Panc1 (cell line): ENCODE measurements around the gene PTX4. TPM values are rescaled to one million over a fixed set of nuclear protein-coding genes. Genes with fewer than 3 reads are reported as not detected.

ENCODE experiments used
- ATAC-seq: fragments of 200-7000 bp; cut with Tn5 transposase; 2 replicates; pipeline ENCODE4 v1.9.1; 2020; ENCODE audit warnings: mild to moderate bottlenecking, moderate library complexity
- BruUV-seq: library from RNA; stranded (reverse); fragments of 400-500 nt; replicated peaks from 2 replicates; lab custom pipeline; 2021; lab: Mats Ljungman, UMichigan
- CTCF ChIA-PET: fragments of 300-600 bp; sonication (Branson Sonifier 250); formaldehyde crosslinking; loops from one replicate; lab custom pipeline; 2022; ENCODE audit warnings: antibody characterized with exemption; lab: Charles Lee
- POLR2A ChIA-PET: fragments of 300-600 bp; sonication (Branson Sonifier 250); formaldehyde crosslinking; loops from one replicate; lab custom pipeline; 2022; ENCODE audit warnings: antibody characterized with exemption; lab: Charles Lee
- DNase-seq: peaks from one replicate; pipeline ENCODE4 v3.0.0-alpha.2; 2010; ENCODE audit warnings: low read depth, low spot score
- H3K27ac ChIP-seq: 2 replicates; pipeline ENCODE4 v1.5.1; 2011; ENCODE audit warnings: mild to moderate bottlenecking, low read length, inconsistent platforms
- H3K27me3 ChIP-seq: fragments of 200-500 bp; sonication (Bioruptor generic); 2 replicates; pipeline ENCODE4 v1.6.0; 2014; ENCODE audit warnings: low read length, inconsistent platforms; ENCODE audit not compliant: control insufficient read depth, insufficient read depth
- H3K36me3 ChIP-seq: fragments of 200-500 bp; sonication (Bioruptor generic); 2 replicates; pipeline ENCODE4 v1.5.1; 2014; ENCODE audit warnings: inconsistent platforms, mild to moderate bottlenecking, low read length, moderate library complexity; ENCODE audit not compliant: control insufficient read depth, insufficient read depth
- H3K4me1 ChIP-seq: 2 replicates; pipeline ENCODE4 v1.5.1; 2011; ENCODE audit warnings: inconsistent platforms, mild to moderate bottlenecking, low read length, moderate library complexity; ENCODE audit not compliant: control insufficient read depth, insufficient read depth
- H3K4me3 ChIP-seq, 2 experiments: 2 replicates each; pipeline ENCODE4 v1.5.1; 2011 to 2012; ENCODE audit warnings: low read depth in 2 of 2, low read length in 2 of 2, mild to moderate bottlenecking in 2 of 2, inconsistent platforms in 1 of 2, moderate library complexity in 1 of 2
- H3K9me3 ChIP-seq: fragments of 200-500 bp; sonication (Bioruptor generic); 2 replicates; pipeline ENCODE4 v1.5.1; 2014; ENCODE audit warnings: low read depth, mild to moderate bottlenecking, inconsistent platforms, low read length, moderate library complexity; ENCODE audit not compliant: control insufficient read depth, insufficient read depth
- POLR2AphosphoS5 ChIP-seq: IDR thresholded peaks from 2 replicates; pipeline ENCODE4 v1.6.1; 2012; ENCODE audit warnings: mild to moderate bottlenecking, low read depth, low read length, moderate library complexity
- SIN3A ChIP-seq: IDR thresholded peaks from 2 replicates; pipeline ENCODE4 v1.6.1; 2012; ENCODE audit warnings: low read depth, mild to moderate bottlenecking, low read length, moderate library complexity, borderline replicate concordance; ENCODE audit not compliant: insufficient read depth
- TCF7L2 ChIP-seq: IDR thresholded peaks from 2 replicates; pipeline ENCODE4 v1.6.1; 2011; ENCODE audit warnings: mild to moderate bottlenecking, low read depth, low read length, inconsistent platforms
- in situ Hi-C: cut with HindIII; loops from 2 replicates; pipeline ENCODE4 v1.10.0; 2016; ENCODE audit warnings: low sequenced_read_pairs, low pct_unique_long_range_greater_than_20kb
- intact Hi-C: fragments of 100-400 bp; cut with micrococcal nuclease; formaldehyde crosslinking; loops from one replicate; pipeline ENCODE4 v1.10.0; 2022; ENCODE audit not compliant: unreplicated experiment
- total RNA-seq: library from RNA; stranded (reverse); gene quantifications from one replicate; pipeline ENCODE4 v1.2.1, GENCODE V29; 2021; ENCODE audit not compliant: unreplicated experiment
- TF ChIP-seq, protein P1 (sequence below), 2 experiments: IDR thresholded peaks; 2 replicates each; pipeline ENCODE4 v1.6.1; 2011 to 2012; ENCODE audit warnings: low read depth in 2 of 2, control low read depth in 1 of 2, low read length in 1 of 2, mild to moderate bottlenecking in 1 of 2, moderate library complexity in 1 of 2; ENCODE audit not compliant: insufficient read depth in 1 of 2
- TF ChIP-seq, protein P2 (sequence below): fragments of 450-650 bp; IDR thresholded peaks from 2 replicates; pipeline ENCODE4 v1.5.1; 2017; ENCODE audit warnings: mild to moderate bottlenecking

The PTX4 gene
- total RNA-seq, 1 experiment from 2014 or later, result not detected

DNA sequence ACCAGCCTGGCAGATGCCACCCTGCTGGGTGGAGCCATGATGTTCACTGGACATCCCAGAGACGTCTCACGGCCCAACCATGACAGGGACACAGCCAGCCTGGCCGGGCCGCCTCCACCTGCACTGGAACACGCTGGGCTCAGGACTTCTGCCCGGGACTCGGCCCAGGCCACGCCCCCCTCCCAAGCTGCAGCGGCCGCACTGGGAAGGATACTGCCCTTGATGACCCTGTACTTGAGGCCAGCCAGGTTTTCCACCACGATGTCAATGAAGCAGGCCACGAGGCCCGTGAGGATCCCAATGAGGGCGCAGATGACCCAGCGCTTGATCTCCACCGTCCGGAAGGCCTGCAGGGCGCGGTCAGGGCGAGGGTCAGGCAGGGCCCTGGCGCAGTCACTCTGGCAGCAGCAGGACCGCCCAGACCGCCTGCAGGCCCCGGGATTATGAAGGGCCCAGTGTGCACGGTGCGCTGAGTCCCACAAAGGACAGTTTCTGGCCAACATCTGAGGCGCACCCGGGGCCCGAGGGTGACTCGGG, 28.1 kb downstream of the PTX4 start:
- POLR2A ChIA-PET, result no interaction called here
- CTCF ChIA-PET, result no interaction called here
- no peaks in the 10 kb centered on the region for H3K27me3 ChIP-seq

DNA sequence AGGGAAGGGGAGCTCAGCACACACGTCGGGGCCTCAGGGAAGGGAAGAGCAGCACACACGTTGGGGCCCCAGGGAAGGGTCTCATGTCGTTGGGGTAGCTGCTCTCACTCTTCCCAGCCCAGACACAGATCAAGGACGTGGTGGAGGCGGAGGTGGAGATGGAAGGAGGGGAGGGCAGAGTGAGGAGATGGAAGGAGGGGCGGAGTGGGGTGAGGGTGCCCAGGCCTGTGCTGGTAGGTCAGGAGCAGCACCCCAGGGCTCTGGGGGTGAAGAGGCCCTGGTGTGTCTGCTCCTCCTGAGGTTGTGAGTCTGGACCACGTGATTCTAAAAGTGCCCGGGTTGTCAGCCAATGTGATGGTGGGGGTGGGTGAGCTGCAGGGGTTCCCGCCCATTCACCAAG, 28.8 kb downstream of the PTX4 start:
- no peak for ATAC-seq
- Histone ChIP-seq H3K9me3 (no peaks in the 10 kb centered on the region), H3K4me3 (no peak overlapping the region), H3K27me3 (no peaks in the 10 kb centered on the region), H3K36me3 (no peaks in the 10 kb centered on the region), H3K4me1 (no peaks in the 10 kb centered on the region), H3K27ac (no peak overlapping the region)
- DNase-seq, result no peak
- in situ Hi-C loops (no loop called here), intact Hi-C loops (no loop called here)
- no peak for TF ChIP-seq SIN3A
- no TSS peak for BruUV-seq
- POLR2A ChIA-PET, result interaction anchor here (0.6 to 0.7 kb wide), 2 partner anchors 39 to 320 kb away, joined by 8 to 17 read pairs; no protein-coding TSS in a partner anchor
- CTCF ChIA-PET, result no interaction called here

More for the DNA sequence above, 28.1 kb downstream of the PTX4 start:
- TF ChIP-seq, protein P1, sequence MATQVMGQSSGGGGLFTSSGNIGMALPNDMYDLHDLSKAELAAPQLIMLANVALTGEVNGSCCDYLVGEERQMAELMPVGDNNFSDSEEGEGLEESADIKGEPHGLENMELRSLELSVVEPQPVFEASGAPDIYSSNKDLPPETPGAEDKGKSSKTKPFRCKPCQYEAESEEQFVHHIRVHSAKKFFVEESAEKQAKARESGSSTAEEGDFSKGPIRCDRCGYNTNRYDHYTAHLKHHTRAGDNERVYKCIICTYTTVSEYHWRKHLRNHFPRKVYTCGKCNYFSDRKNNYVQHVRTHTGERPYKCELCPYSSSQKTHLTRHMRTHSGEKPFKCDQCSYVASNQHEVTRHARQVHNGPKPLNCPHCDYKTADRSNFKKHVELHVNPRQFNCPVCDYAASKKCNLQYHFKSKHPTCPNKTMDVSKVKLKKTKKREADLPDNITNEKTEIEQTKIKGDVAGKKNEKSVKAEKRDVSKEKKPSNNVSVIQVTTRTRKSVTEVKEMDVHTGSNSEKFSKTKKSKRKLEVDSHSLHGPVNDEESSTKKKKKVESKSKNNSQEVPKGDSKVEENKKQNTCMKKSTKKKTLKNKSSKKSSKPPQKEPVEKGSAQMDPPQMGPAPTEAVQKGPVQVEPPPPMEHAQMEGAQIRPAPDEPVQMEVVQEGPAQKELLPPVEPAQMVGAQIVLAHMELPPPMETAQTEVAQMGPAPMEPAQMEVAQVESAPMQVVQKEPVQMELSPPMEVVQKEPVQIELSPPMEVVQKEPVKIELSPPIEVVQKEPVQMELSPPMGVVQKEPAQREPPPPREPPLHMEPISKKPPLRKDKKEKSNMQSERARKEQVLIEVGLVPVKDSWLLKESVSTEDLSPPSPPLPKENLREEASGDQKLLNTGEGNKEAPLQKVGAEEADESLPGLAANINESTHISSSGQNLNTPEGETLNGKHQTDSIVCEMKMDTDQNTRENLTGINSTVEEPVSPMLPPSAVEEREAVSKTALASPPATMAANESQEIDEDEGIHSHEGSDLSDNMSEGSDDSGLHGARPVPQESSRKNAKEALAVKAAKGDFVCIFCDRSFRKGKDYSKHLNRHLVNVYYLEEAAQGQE (IDR thresholded peaks at IDR 0.05; ENCODE audit: insufficient read depth in 1 of 2, low read depth in 2 of 2, low read length in 1 of 2), result no peak
- TF ChIP-seq, protein P2, sequence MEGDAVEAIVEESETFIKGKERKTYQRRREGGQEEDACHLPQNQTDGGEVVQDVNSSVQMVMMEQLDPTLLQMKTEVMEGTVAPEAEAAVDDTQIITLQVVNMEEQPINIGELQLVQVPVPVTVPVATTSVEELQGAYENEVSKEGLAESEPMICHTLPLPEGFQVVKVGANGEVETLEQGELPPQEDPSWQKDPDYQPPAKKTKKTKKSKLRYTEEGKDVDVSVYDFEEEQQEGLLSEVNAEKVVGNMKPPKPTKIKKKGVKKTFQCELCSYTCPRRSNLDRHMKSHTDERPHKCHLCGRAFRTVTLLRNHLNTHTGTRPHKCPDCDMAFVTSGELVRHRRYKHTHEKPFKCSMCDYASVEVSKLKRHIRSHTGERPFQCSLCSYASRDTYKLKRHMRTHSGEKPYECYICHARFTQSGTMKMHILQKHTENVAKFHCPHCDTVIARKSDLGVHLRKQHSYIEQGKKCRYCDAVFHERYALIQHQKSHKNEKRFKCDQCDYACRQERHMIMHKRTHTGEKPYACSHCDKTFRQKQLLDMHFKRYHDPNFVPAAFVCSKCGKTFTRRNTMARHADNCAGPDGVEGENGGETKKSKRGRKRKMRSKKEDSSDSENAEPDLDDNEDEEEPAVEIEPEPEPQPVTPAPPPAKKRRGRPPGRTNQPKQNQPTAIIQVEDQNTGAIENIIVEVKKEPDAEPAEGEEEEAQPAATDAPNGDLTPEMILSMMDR, result no peak
- no peak for TF ChIP-seq SIN3A
- TF ChIP-seq POLR2AphosphoS5, result no peak
- no peak for TF ChIP-seq TCF7L2
- H3K9me3 ChIP-seq, result no peaks in the 10 kb centered on the region
- in situ Hi-C loops, result no loop called here
- intact Hi-C loops, result no loop called here
- BruUV-seq, result no TSS peak
- no peak for DNase-seq
- no peak overlapping the region for H3K4me3 ChIP-seq
- no peak overlapping the region for H3K27ac ChIP-seq
- H3K36me3 ChIP-seq, result no peaks in the 10 kb centered on the region
- ATAC-seq, result 0 out of 2 replicates have a peak, but pooled peaks have one; percentile 28
- no peaks in the 10 kb centered on the region for H3K4me1 ChIP-seq

DNA sequence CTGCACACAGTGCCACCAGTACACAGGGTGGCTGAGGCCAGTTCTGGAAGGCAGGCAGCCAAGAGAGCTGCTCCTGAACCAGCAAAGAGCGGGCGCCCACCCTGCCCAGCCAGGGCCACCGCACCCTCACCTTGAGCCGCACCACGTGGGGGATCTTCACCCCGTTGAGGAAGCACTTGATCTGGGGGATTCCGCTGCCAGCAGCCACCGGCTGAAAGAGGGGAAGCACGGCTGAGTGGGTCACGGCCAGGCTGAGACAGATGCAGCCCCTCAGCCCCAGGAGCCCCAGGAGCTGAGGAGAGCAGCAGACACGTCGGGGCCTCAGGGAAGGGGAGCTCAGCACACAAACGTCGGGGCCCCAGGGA, 29.8 kb downstream of the PTX4 start:
- in situ Hi-C loops, result no loop called here
- H3K4me3 ChIP-seq, result no peak overlapping the region
- ATAC-seq (no peak), DNase-seq (no peak)
- H3K4me1 ChIP-seq, result no peaks in the 10 kb centered on the region
- POLR2A ChIA-PET, result no interaction called here
- CTCF ChIA-PET, result no interaction called here
- TF ChIP-seq, protein P1 (IDR thresholded peaks at IDR 0.05; ENCODE audit: insufficient read depth in 1 of 2, low read depth in 2 of 2, low read length in 1 of 2), result no peak
- TF ChIP-seq, protein P2, result no peak
- no peak for TF ChIP-seq POLR2AphosphoS5
- no peak for TF ChIP-seq SIN3A
- no peak for TF ChIP-seq TCF7L2
- H3K27me3 ChIP-seq, result no peaks in the 10 kb centered on the region
- H3K36me3 ChIP-seq, result no peaks in the 10 kb centered on the region
- H3K9me3 ChIP-seq, result no peaks in the 10 kb centered on the region
- BruUV-seq, result no TSS peak
- H3K27ac ChIP-seq, result no peak overlapping the region
- intact Hi-C loops, result no loop called here
